Lower lobe of right lung (tissue), 2 donors: ENCODE data around the gene METTL9. TPM values are rescaled to one million over a fixed set of nuclear protein-coding genes. Genes with fewer than 3 reads are reported as not detected.
A peak's percentile ranks its signal among the peaks of the same experiment; 100 is the strongest.

Experiments
- ATAC-seq, 2 donors: fragments of 200-7000 bp; cut with Tn5 transposase; one replicate each; pipeline ENCODE4 v1.9.1; 2020 to 2022; ENCODE audit warnings: mild to moderate bottlenecking in 2 of 2, moderate library complexity in 2 of 2
- DNase-seq: peaks from one replicate; pipeline ENCODE4 v3.0.0-alpha.2; 2020
- H3K27ac ChIP-seq: fragments of 200-600 bp; one replicate; pipeline ENCODE4 v1.8.0; 2022
- H3K27me3 ChIP-seq: fragments of 200-600 bp; one replicate; pipeline ENCODE4 v1.8.0; 2022; ENCODE audit warnings: low read depth
- H3K36me3 ChIP-seq: fragments of 200-600 bp; one replicate; pipeline ENCODE4 v1.8.0; 2022; ENCODE audit warnings: mild to moderate bottlenecking
- H3K4me1 ChIP-seq: fragments of 200-600 bp; one replicate; pipeline ENCODE4 v1.8.0; 2022
- H3K4me3 ChIP-seq: fragments of 200-600 bp; one replicate; pipeline ENCODE4 v1.8.0; 2022; ENCODE audit warnings: mild to moderate bottlenecking
- H3K9me3 ChIP-seq: fragments of 200-600 bp; one replicate; pipeline ENCODE4 v1.8.0; 2022
- intact Hi-C: fragments of 100-400 bp; cut with DNase I; formaldehyde crosslinking; loops from one replicate; pipeline ENCODE4 v1.11.0; 2022
- total RNA-seq: library from RNA; stranded (reverse); fragmentation: NEBNext Ultra II Directional; extraction: Animal tissue kit (Norgen Biotek cat#: 25700); gene quantifications from one replicate; pipeline ENCODE4 v1.2.1, GENCODE V29; 2021
- TF ChIP-seq, protein P1 (sequence below): fragments of 200-600 bp; IDR thresholded peaks from one replicate; pipeline ENCODE4 v1.8.0; 2022; ENCODE audit warnings: antibody characterized with exemption, mild to moderate bottlenecking
- donor health status: DM: no; HTN: yes; CAD: no; lungs with severe emphysema.

Gene METTL9
- total RNA-seq, 1 donor from 2014 or later = 74.1 TPM

DNA sequence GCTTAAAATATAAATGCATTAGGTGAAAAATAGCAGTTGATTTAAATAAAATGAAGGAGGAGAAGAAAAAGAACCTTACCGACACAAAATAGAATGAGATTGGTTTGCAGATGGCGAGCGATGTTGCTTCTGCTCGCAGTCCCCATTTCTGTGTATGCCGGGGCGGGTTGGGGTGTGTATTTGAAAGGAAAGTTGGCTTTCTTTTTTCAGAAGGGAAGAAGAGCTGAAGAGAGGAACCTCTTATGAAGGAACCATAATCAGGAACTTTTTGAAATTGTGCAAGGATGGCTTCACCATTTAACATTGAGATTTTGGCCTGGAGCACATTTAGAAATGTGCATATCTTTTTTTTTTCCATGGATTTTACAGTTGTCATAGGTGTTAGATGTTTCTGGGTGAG, 53.1 kb downstream of the METTL9 start, which contains the start of gene IGSF6:
Gene IGSF6, minus strand, starts transcription at position 156 of the 400 bp plus-strand sequence. Its CDS starts 10 bp downstream, at position 146.
- ATAC-seq (peak in 1 of 2 donors; percentile 42), DNase-seq (peak; percentile 58)
- peaks cover 29% of the 10 kb centered on the region for H3K36me3 ChIP-seq
- H3K4me1 ChIP-seq = peaks cover 34% of the 10 kb centered on the region
- H3K9me3 ChIP-seq = no peaks in the 10 kb centered on the region
- peak within 1 kb of the TSS; percentile 38 for H3K4me3 ChIP-seq
- no peaks in the 10 kb centered on the region for H3K27me3 ChIP-seq
- peak within 1 kb of the TSS; percentile 42 for H3K27ac ChIP-seq
- TF ChIP-seq, protein P1, sequence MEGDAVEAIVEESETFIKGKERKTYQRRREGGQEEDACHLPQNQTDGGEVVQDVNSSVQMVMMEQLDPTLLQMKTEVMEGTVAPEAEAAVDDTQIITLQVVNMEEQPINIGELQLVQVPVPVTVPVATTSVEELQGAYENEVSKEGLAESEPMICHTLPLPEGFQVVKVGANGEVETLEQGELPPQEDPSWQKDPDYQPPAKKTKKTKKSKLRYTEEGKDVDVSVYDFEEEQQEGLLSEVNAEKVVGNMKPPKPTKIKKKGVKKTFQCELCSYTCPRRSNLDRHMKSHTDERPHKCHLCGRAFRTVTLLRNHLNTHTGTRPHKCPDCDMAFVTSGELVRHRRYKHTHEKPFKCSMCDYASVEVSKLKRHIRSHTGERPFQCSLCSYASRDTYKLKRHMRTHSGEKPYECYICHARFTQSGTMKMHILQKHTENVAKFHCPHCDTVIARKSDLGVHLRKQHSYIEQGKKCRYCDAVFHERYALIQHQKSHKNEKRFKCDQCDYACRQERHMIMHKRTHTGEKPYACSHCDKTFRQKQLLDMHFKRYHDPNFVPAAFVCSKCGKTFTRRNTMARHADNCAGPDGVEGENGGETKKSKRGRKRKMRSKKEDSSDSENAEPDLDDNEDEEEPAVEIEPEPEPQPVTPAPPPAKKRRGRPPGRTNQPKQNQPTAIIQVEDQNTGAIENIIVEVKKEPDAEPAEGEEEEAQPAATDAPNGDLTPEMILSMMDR = no peak
- intact Hi-C loops = no loop called here

DNA sequence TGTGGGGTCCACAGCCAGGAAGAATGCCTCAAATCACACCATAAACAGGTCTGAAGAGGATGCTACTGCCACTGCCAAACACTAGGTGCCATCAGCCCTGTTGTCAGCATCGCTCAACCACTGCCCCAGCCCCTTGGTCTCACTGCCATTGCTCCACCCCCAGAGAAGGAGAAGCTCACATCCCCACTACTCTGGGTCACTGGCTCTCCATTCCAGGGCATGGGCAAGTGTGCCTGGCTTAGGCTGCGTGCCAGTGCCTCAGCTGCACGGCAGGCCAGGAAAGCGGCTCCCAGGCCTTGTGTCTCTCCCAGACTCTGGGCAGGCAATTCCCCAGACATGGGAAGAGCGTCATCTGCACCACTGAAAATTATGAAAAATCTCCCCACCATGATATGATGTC, 54.2 kb downstream of the METTL9 start:
- ATAC-seq = peak; percentile 23 to 29

DNA sequence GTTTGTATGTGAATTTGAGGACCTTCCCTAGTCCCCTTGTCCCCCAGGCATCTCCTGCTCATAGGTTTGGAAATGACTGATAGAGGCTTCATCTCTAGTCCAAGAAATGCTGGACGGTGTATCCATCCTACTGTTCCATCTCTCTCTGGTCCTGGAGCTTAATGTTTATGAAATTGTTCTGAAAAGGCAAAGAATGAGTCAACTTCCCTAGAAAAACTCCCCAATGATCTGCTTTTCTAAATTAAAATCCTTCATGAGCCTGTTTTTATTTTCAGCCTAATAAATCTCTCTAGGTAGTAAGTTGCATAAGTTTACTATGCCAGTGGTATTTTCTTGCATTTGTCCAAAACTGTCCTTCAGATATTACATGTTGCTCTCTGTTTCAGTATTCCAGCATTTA, 55.1 kb downstream of the METTL9 start:
- peaks cover 19% of the 10 kb centered on the region for H3K36me3 ChIP-seq
- no peaks in the 10 kb centered on the region for H3K9me3 ChIP-seq
- peaks cover 32% of the 10 kb centered on the region for H3K4me1 ChIP-seq
- no peak overlapping the region for H3K4me3 ChIP-seq
- intact Hi-C loops = no loop called here
- H3K27ac ChIP-seq = no peak overlapping the region
- H3K27me3 ChIP-seq = no peaks in the 10 kb centered on the region
- TF ChIP-seq, protein P1 = no peak
- DNase-seq (no peak), ATAC-seq (no peak)

More for the DNA sequence above, 54.2 kb downstream of the METTL9 start:
- TF ChIP-seq, protein P1 = no peak
- intact Hi-C loops = no loop called here
- no peaks in the 10 kb centered on the region for H3K9me3 ChIP-seq
- H3K4me1 ChIP-seq = peaks cover 33% of the 10 kb centered on the region
- H3K27me3 ChIP-seq = no peaks in the 10 kb centered on the region
- no peak overlapping the region for H3K4me3 ChIP-seq
- no peak for DNase-seq
- peak overlapping the region; percentile 9 for H3K27ac ChIP-seq
- H3K36me3 ChIP-seq = peaks cover 19% of the 10 kb centered on the region

DNA sequence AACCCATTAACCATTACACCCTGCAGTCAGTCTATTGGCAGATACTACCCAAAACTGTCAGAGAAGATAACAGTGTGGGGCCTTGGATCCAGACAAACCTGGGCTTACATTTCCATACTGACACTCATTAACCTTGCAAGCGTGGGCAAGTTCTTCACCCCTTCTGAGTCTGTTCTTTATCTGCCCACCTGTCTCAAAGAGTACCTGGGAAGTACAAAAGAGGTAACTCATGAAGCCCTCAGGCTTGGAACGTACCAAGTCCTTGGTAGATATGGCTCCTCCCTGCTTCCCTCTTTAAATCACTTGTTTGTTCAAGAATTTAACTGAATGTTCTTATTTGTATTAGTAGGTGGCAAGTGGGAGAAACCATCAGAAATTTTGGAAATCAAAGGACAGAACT, 55.5 kb downstream of the METTL9 start:
- no peak for ATAC-seq
- Histone ChIP-seq H3K4me1 (peaks cover 32% of the 10 kb centered on the region), H3K9me3 (no peaks in the 10 kb centered on the region), H3K36me3 (peaks cover 19% of the 10 kb centered on the region), H3K27me3 (no peaks in the 10 kb centered on the region), H3K27ac (no peak overlapping the region), H3K4me3 (no peak overlapping the region)
- intact Hi-C loops = no loop called here
- TF ChIP-seq, protein P1 = no peak
- DNase-seq = no peak

DNA sequence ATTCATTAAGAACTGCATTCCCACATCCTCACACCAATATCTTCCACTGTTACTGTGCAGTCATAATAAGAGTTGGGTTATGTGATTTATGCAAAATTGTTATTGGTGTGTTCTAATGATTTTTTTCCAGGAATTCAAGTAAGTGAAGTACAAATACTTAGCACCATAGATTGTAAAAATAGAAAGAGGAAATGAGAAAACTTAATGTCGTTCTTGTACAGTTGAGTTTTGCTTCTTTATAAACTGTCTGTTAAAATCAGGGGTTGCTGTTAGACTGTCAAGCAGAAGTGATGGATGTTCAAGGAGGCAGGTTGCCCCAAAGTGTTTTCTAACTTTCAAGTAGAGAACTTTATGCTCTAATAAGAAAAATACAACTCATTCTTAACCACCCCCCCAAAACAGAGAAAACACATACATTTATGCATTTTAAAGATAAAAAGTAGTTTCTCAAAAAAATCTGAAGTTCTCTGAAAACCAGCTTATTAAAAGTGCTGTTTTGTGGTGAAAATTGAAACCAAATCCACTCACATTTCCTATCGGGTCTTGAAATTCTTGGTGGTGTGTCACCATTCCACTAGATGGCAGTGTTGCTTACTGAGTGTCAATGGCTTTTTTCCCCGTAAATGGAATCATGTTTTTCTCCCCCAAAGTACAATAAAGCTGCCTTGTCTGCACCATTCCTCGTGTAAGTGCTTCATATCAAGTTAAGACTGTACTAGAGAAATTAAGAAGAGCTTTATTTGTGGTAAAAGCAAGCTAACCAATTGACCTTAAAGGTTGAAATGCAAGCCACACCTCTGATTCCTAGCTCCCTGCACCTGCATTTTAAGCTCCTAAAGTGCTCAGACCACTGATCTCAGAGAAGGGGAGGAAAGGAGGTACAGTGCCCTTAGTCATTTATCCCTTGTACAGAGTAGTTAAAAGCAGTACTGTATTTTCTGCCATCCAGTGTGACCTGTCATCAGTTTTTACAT, 57.7 kb downstream of the METTL9 start:
- Histone ChIP-seq H3K27ac (no peak overlapping the region), H3K4me3 (no peak overlapping the region), H3K4me1 (peaks cover 32% of the 10 kb centered on the region), H3K9me3 (no peaks in the 10 kb centered on the region), H3K27me3 (no peaks in the 10 kb centered on the region), H3K36me3 (peaks cover 19% of the 10 kb centered on the region)
- TF ChIP-seq, protein P1 = peak; percentile 88
- intact Hi-C loops = no loop called here
- DNase-seq (no peak), ATAC-seq (peak; percentile 50 to 56)
